HepG2 (cell line): Measurements from ENCODE around the gene PCDHGA5. TPM values are rescaled to one million over a fixed set of nuclear protein-coding genes. Genes with fewer than 3 reads are reported as not detected.

ENCODE experiments used
- ARNT2 ChIP-seq: sonication (generic); formaldehyde crosslinking; IDR thresholded peaks from 2 replicates; pipeline ENCODE4 v1.8.0; 2022; ENCODE audit warnings: mild to moderate bottlenecking, low read depth, missing genetic modification reagents, moderate library complexity
- CC2D1A ChIP-seq: sonication (generic); formaldehyde crosslinking; IDR thresholded peaks from 2 replicates; pipeline ENCODE4 v1.8.1; 2023; ENCODE audit warnings: mild to moderate bottlenecking, missing genetic modification reagents
- GATAD1 ChIP-seq: IDR thresholded peaks from 2 replicates; pipeline ENCODE4 v1.6.1; 2016; ENCODE audit warnings: missing genetic modification reagents, missing compliant biosample characterization
- HMGXB3 ChIP-seq: sonication (generic); formaldehyde crosslinking; IDR thresholded peaks from 2 replicates; pipeline ENCODE4 v1.4.0; 2020; ENCODE audit warnings: missing genetic modification reagents, borderline replicate concordance
- NCOR1 ChIP-seq: fragments of 200-600 bp; sonication (generic); IDR thresholded peaks from 2 replicates; pipeline ENCODE4 v1.7.0; 2017; ENCODE audit warnings: antibody characterized with exemption, low read length, borderline replicate concordance
- ZBTB38 ChIP-seq: sonication (generic); formaldehyde crosslinking; IDR thresholded peaks from 2 replicates; pipeline ENCODE4 v1.5.1; 2020; ENCODE audit warnings: mild to moderate bottlenecking, missing genetic modification reagents
- ZFX ChIP-seq: sonication (generic); formaldehyde crosslinking; IDR thresholded peaks from 2 replicates; pipeline ENCODE4 v1.4.0; 2020; ENCODE audit warnings: mild to moderate bottlenecking, low read depth, missing genetic modification reagents, moderate library complexity
- ZNF138 ChIP-seq: sonication (generic); formaldehyde crosslinking; IDR thresholded peaks from 2 replicates; pipeline ENCODE4 v1.5.0; 2020; ENCODE audit warnings: mild to moderate bottlenecking, low read depth, missing genetic modification reagents
- ZNF691 ChIP-seq: sonication (generic); formaldehyde crosslinking; IDR thresholded peaks from 2 replicates; pipeline ENCODE4 v1.4.0; 2020; ENCODE audit warnings: missing genetic modification reagents, low read depth, mild to moderate bottlenecking, borderline replicate concordance
- ZNF777 ChIP-seq: sonication (generic); formaldehyde crosslinking; IDR thresholded peaks from 2 replicates; pipeline ENCODE4 v1.4.0; 2020; ENCODE audit warnings: missing genetic modification reagents
- polyA plus RNA-seq, 8 experiments: library from polyadenylated mRNA; depleted of rRNA in 3 of 8; stranded (reverse) in 7 of 8; unstranded in 1 of 8; fragments of >200 nt; fragmentation: Illumina TruSeq in 4 of 8; extraction: Trizol in 4 of 8; gene quantifications; 2 replicates each; pipeline versions ENCODE4 v1.2.1 to v1.2.3, GENCODE V29; 2011 to 2016; ENCODE audit warnings: low read depth in 4 of 8, missing spikeins in 1 of 8, mixed read lengths in 1 of 8; ENCODE audit not compliant: insufficient read depth in 1 of 8
- total RNA-seq, 5 experiments: library from RNA; depleted of rRNA; stranded (reverse); fragments of >200 nt; fragmentation: Illumina TruSeq; extraction: Trizol; gene quantifications; 2 replicates each; pipeline ENCODE4 v1.2.3, GENCODE V29; 2016; ENCODE audit warnings: low read depth in 1 of 5
- TF ChIP-seq, protein P1 (sequence below): sonication (generic); formaldehyde crosslinking; IDR thresholded peaks from 2 replicates; pipeline ENCODE4 v1.5.0; 2020; ENCODE audit warnings: mild to moderate bottlenecking, missing genetic modification reagents, borderline replicate concordance

The PCDHGA5 gene
- total and polyA plus RNA-seq, 2 of the 13 experiments (the other 11 are each of a cell fraction or from before 2014, with no cell fraction given), result 0.27 to 0.32 TPM

GRCh38 chr5:141320225-141321169, 43.5 kb upstream of the PCDHGA5 start, which contains the start of gene TAF7 (continued):
- TF ChIP-seq, protein P1, sequence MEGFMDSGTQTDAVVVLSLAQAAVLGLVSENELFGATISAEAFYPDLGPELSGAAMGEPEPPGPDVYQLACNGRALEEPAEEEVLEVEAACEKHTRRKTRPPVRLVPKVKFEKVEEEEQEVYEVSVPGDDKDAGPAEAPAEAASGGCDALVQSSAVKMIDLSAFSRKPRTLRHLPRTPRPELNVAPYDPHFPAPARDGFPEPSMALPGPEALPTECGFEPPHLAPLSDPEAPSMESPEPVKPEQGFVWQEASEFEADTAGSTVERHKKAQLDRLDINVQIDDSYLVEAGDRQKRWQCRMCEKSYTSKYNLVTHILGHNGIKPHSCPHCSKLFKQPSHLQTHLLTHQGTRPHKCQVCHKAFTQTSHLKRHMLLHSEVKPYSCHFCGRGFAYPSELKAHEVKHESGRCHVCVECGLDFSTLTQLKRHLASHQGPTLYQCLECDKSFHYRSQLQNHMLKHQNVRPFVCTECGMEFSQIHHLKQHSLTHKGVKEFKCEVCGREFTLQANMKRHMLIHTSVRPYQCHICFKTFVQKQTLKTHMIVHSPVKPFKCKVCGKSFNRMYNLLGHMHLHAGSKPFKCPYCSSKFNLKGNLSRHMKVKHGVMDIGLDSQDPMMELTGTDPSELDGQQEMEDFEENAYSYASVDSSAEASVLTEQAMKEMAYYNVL (CRISPR knock-in tag), result no peak
- TF ChIP-seq HMGXB3 (CRISPR knock-in tag), result no peak
- 0 out of 2 replicates have a peak, but pooled peaks have one; percentile 66 for TF ChIP-seq ZNF691 (CRISPR knock-in tag)
- TF ChIP-seq ARNT2 (CRISPR knock-in tag), result peak; percentile 81
- TF ChIP-seq NCOR1, result no peak
- TF ChIP-seq GATAD1 (CRISPR knock-in tag), result peak; percentile 70; the same call in 1 of the 2 replicates
- TF ChIP-seq ZNF777 (CRISPR knock-in tag), result 0 out of 2 replicates have a peak, but pooled peaks have one; percentile 18
- no peak; the same call in 1 of the 2 replicates for TF ChIP-seq ZNF138 (CRISPR knock-in tag)
- TF ChIP-seq CC2D1A (CRISPR knock-in tag), result no peak
- peak; percentile 95 for TF ChIP-seq ZFX (CRISPR knock-in tag)
- peak; percentile 77 for TF ChIP-seq ZBTB38
- TF ChIP-seq, all 625 proteins: peak for 308
